ENCODE measurements around the gene HOXB13.

Gene HOXB13

DNA sequence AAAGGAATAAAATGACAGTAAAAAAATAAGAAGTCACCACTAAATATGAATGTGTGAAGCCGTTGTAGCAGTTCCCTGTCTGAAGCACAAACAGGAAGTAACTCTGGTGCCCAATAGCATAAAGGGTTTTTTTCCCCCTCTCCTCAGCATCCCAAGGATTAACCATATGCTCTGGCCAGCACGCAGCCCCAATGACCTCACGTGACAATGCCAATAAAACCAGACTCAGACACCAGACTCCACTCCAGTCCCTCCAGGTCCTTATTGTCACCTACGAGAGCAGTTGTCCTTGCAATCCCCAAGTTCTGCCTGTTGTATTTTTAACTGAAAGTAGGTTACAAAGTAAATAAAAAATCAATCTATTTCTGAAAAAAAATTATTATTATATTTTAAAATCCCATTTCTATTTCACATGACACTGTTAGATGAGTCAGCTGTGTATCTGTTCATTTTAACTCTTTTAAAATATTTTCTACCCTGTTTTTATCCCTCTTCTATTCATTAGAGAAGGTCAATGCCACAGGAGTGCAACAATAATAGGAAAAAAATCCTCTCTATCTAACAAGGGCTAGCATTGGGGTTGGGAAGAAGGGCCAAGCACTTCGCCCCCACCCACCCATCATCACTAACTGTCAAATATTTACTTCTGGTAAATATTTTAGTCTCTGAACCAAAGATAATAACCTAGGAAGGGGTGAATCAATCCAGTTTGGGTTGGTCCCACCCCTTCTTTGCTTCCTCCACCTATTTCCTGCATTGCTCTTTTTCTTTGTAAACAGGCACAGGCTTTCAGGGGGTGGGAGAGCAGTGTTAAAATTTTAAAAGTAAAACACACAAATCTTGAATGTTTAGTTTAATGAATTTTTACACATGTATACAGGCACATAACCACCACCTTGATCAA is 12.8 kb downstream of the HOXB13 start:
- H3K36me3 ChIP-seq (ENCODE audit: control insufficient read depth in 2 of 2, insufficient read depth in 2 of 2, low read length in 2 of 2) = no peaks in the 10 kb centered on the region
- peak overlapping the region; percentile 32 to 44 for H3K27ac ChIP-seq (ENCODE audit: low read depth in 2 of 2, low read length in 2 of 2)
- H3K27me3 ChIP-seq (ENCODE audit: control insufficient read depth in 2 of 2, insufficient read depth in 2 of 2, low read length in 2 of 2) = peaks cover 16 to 21% of the 10 kb centered on the region in 2 donors

DNA sequence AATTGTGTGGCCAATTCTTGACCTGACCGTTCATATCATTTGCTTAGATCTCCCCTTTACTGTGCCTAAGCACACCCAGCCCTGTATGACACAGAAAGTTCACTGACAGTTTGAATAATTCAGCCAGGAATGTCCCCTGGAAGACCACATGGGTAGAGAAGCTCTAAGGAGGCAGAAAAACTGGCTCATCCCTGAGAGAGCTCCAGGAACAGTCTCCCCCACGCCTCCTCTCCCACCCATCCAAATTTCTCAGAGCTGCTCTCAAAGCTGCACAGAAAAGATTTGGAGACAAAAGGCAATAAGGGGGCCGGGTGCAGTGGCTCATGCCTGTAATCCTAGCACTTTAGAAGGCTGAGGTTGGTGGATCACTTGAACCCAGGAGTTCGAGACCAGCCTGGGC is 17.4 kb downstream of the HOXB13 start:
- Histone ChIP-seq H3K4me3 (ENCODE audit: low read length in 2 of 2) (no peak overlapping the region), H3K27me3 (ENCODE audit: control insufficient read depth in 2 of 2, insufficient read depth in 2 of 2, low read length in 2 of 2) (peaks cover 2% of the 10 kb centered on the region in 2 donors), H3K36me3 (ENCODE audit: control insufficient read depth in 2 of 2, insufficient read depth in 2 of 2, low read length in 2 of 2) (peaks cover 0 to 2% of the 10 kb centered on the region in 2 donors), H3K9ac (ENCODE audit: low read depth in 1 of 2, low read length in 2 of 2) (no peak overlapping the region), H3K9me3 (ENCODE audit: control insufficient read depth in 2 of 2, low read length in 2 of 2) (no peaks in the 10 kb centered on the region), H3K4me1 (ENCODE audit: control insufficient read depth in 2 of 2, insufficient read depth in 2 of 2, low read length in 2 of 2) (no peaks in the 10 kb centered on the region), H3K27ac (ENCODE audit: low read depth in 2 of 2, low read length in 2 of 2) (no peak overlapping the region)

More for the DNA sequence above, 12.8 kb downstream of the HOXB13 start:
- Histone ChIP-seq H3K9me3 (ENCODE audit: control insufficient read depth in 2 of 2, low read length in 2 of 2) (no peaks in the 10 kb centered on the region), H3K4me1 (ENCODE audit: control insufficient read depth in 2 of 2, insufficient read depth in 2 of 2, low read length in 2 of 2) (peaks cover 2 to 6% of the 10 kb centered on the region in 2 donors), H3K4me3 (ENCODE audit: low read length in 2 of 2) (no peak overlapping the region), H3K9ac (ENCODE audit: low read depth in 1 of 2, low read length in 2 of 2) (no peak overlapping the region)

DNA sequence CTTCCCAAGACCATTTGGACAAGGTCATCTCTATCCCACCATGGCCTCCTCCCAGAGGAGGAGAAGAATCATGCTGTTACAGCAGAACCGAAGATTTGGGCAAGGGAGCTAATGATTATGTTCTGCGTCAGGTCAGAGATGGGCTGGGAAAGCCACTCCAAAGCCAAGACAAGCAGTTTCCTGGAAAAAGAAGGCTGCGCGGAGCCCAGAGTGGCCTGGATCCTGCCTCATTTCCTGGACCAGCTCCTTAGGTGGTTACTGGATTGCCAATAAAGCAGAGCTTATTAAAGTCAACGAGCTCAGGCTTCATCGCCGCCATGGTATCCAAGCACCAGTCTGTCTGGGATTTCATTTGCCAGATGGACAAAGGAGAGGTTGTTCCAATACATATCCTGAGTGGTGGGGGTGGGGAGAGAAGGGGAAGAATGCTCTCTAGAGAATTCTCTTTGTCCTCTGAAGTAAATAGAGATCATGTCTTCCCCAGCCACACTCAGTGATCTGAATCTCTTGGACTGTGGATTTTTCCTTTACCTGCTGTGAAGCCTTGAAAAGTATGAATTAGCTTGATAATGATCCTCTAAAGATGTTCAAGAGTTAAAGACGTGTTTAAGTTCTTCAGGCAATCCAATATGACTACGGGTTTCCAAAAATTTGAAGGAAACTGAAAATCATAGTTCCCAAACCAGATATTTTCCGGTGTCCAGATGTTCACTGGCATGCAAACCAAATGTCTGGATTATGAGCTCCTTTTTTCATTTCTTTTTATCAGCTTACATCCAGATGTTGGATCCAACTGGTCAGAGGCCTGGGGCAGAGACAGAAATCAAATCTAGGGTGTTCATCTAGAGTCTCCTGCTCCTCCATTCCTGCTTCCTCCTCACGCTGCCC is 23.9 kb downstream of the HOXB13 start:
- Histone ChIP-seq H3K27ac (ENCODE audit: low read depth in 2 of 2, low read length in 2 of 2) (no peak overlapping the region), H3K9me3 (ENCODE audit: control insufficient read depth in 2 of 2, low read length in 2 of 2) (no peaks in the 10 kb centered on the region), H3K9ac (ENCODE audit: low read depth in 1 of 2, low read length in 2 of 2) (no peak overlapping the region), H3K27me3 (ENCODE audit: control insufficient read depth in 2 of 2, insufficient read depth in 2 of 2, low read length in 2 of 2) (no peaks in the 10 kb centered on the region), H3K4me3 (ENCODE audit: low read length in 2 of 2) (no peak overlapping the region), H3K36me3 (ENCODE audit: control insufficient read depth in 2 of 2, insufficient read depth in 2 of 2, low read length in 2 of 2) (peaks cover 0 to 2% of the 10 kb centered on the region in 2 donors), H3K4me1 (ENCODE audit: control insufficient read depth in 2 of 2, insufficient read depth in 2 of 2, low read length in 2 of 2) (no peaks in the 10 kb centered on the region)

DNA sequence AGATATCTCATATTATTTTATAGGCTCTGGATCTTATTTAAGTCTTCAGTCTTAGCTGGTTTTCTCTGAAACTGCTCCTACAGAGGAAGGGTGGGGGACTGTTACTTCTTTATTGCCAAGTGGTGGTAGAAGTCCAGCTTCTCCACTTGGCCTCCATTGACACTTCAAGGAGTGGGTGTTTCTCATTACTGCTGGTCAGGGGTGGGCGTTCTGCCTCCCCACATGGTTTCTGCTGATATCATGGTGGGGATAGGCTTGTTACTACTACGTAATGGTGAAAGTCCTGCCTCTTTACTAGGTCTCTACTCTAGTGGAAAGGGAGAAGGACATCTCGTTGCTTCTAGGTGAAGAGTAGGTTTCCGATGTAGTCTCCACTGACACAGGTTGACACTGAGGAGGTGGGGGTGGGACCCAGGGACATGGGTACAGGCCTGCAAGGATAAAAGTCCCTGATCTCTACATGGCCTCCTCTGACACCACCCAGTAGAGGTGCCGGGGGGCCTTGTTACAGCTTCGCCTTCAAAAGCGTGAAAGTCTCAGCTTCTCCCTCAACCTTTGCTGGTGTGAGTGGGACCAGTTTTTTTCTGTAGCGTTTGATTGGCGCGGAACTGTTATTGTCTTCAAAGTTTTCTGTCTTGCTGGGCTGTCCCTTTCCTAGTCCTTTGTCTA is 26.6 kb downstream of the HOXB13 start:
- Histone ChIP-seq H3K27ac (ENCODE audit: low read depth in 2 of 2, low read length in 2 of 2) (no peak overlapping the region), H3K27me3 (ENCODE audit: control insufficient read depth in 2 of 2, insufficient read depth in 2 of 2, low read length in 2 of 2) (no peaks in the 10 kb centered on the region), H3K36me3 (ENCODE audit: control insufficient read depth in 2 of 2, insufficient read depth in 2 of 2, low read length in 2 of 2) (no peaks in the 10 kb centered on the region), H3K4me3 (ENCODE audit: low read length in 2 of 2) (no peak overlapping the region), H3K4me1 (ENCODE audit: control insufficient read depth in 2 of 2, insufficient read depth in 2 of 2, low read length in 2 of 2) (no peaks in the 10 kb centered on the region), H3K9me3 (ENCODE audit: control insufficient read depth in 2 of 2, low read length in 2 of 2) (no peaks in the 10 kb centered on the region), H3K9ac (ENCODE audit: low read depth in 1 of 2, low read length in 2 of 2) (no peak overlapping the region)

DNA sequence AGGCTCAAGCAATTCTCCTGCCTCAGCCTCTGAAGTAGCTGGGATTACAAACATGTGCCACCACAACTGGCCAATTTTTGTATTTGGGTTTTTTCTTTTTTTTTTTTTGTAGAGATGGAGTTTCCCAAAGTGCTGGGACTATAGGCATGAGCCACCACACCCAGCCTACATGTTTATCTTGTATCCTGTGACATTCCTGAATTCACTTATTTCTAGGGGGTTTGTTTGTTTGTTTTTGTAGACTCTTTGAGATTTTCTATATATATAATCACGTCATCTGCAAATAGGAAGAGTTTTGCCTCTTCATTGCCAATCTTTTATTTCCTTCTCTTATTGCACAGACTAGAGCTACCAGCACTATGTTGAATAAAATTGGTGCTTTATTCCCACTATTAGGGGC is 35.4 kb downstream of the HOXB13 start:
- Histone ChIP-seq H3K4me1 (ENCODE audit: control insufficient read depth in 2 of 2, insufficient read depth in 2 of 2, low read length in 2 of 2) (no peaks in the 10 kb centered on the region), H3K27ac (ENCODE audit: low read depth in 2 of 2, low read length in 2 of 2) (no peak overlapping the region), H3K9ac (ENCODE audit: low read depth in 1 of 2, low read length in 2 of 2) (no peak overlapping the region), H3K36me3 (ENCODE audit: control insufficient read depth in 2 of 2, insufficient read depth in 2 of 2, low read length in 2 of 2) (peaks cover 0 to 2% of the 10 kb centered on the region in 2 donors), H3K4me3 (ENCODE audit: low read length in 2 of 2) (no peak overlapping the region), H3K9me3 (ENCODE audit: control insufficient read depth in 2 of 2, low read length in 2 of 2) (no peaks in the 10 kb centered on the region), H3K27me3 (ENCODE audit: control insufficient read depth in 2 of 2, insufficient read depth in 2 of 2, low read length in 2 of 2) (no peaks in the 10 kb centered on the region)

DNA sequence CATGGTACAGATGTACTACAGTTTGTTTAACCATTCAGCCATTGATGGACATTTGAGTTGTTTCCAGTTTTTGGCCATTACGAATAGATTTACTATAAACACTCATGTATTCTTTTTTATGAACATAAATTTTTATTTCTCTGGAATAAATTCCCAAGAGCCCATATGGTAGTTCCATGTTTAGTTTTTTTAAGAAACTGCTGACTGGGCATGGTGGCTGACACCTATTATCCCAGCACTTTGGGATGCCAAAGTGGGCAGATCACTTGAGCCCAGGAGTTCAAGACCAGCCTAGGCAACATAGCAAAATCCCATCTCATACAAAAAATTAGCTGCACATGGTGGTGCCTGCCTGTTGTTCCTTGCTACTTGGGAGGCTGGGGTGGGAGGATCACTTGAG is 36.5 kb downstream of the HOXB13 start:
- H3K9ac ChIP-seq (ENCODE audit: low read depth in 1 of 2, low read length in 2 of 2) = no peak overlapping the region
- H3K4me3 ChIP-seq (ENCODE audit: low read length in 2 of 2) = no peak overlapping the region
- no peaks in the 10 kb centered on the region for H3K27me3 ChIP-seq (ENCODE audit: control insufficient read depth in 2 of 2, insufficient read depth in 2 of 2, low read length in 2 of 2)
- no peaks in the 10 kb centered on the region for H3K9me3 ChIP-seq (ENCODE audit: control insufficient read depth in 2 of 2, low read length in 2 of 2)
- H3K27ac ChIP-seq (ENCODE audit: low read depth in 2 of 2, low read length in 2 of 2) = no peak overlapping the region
- H3K4me1 ChIP-seq (ENCODE audit: control insufficient read depth in 2 of 2, insufficient read depth in 2 of 2, low read length in 2 of 2) = no peaks in the 10 kb centered on the region
- peaks cover 6 to 7% of the 10 kb centered on the region in 2 donors for H3K36me3 ChIP-seq (ENCODE audit: control insufficient read depth in 2 of 2, insufficient read depth in 2 of 2, low read length in 2 of 2)

DNA sequence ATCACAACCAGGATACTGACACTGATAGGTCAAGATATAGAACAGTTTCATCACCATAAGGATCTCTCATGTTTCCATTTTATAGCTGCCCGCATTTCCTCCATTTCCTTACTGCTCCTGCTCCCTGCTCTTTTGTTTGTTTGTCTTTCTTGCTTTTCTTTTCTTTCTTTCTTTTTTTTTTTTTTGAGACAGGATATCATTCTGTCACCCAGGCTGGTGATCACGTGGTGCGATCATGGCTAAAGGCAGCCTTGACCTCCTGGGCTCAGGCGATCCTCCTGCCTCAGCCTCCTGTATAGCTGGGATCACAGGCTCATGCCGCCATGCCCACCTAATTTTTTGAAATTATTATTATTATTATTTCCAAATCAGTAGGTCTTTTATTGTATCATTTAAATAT is 37.9 kb downstream of the HOXB13 start:
- H3K36me3 ChIP-seq (ENCODE audit: control insufficient read depth in 2 of 2, insufficient read depth in 2 of 2, low read length in 2 of 2) = peaks cover 6 to 7% of the 10 kb centered on the region in 2 donors
- no peak overlapping the region for H3K9ac ChIP-seq (ENCODE audit: low read depth in 1 of 2, low read length in 2 of 2)
- H3K4me1 ChIP-seq (ENCODE audit: control insufficient read depth in 2 of 2, insufficient read depth in 2 of 2, low read length in 2 of 2) = no peaks in the 10 kb centered on the region
- H3K27me3 ChIP-seq (ENCODE audit: control insufficient read depth in 2 of 2, insufficient read depth in 2 of 2, low read length in 2 of 2) = no peaks in the 10 kb centered on the region
- no peaks in the 10 kb centered on the region for H3K9me3 ChIP-seq (ENCODE audit: control insufficient read depth in 2 of 2, low read length in 2 of 2)
- H3K4me3 ChIP-seq (ENCODE audit: low read length in 2 of 2) = no peak overlapping the region
- H3K27ac ChIP-seq (ENCODE audit: low read depth in 2 of 2, low read length in 2 of 2) = no peak overlapping the region

DNA sequence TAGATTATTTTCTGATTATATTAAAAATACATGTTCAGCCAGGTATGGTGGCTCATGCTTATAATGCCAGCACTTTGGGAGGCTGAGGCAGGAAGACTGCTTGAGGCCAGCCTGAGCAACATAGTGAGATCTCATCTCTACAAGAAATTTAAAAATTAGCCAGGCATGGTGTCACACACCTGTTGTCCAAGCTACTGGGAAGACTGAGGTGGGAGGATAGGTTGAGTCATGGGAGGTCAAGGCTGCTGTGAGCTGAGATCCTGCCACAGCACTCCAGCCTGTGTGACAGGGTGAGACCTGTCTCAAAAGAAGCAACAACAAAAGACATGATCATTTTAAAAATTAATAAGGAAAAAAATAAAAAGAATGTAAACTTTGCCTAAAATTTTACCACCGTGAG is 46.9 kb downstream of the HOXB13 start:
- peaks cover 0 to 4% of the 10 kb centered on the region in 2 donors for H3K27me3 ChIP-seq (ENCODE audit: control insufficient read depth in 2 of 2, insufficient read depth in 2 of 2, low read length in 2 of 2)
- H3K27ac ChIP-seq (ENCODE audit: low read depth in 2 of 2, low read length in 2 of 2) = no peak overlapping the region
- no peaks in the 10 kb centered on the region for H3K9me3 ChIP-seq (ENCODE audit: control insufficient read depth in 2 of 2, low read length in 2 of 2)
- peaks cover 0 to 3% of the 10 kb centered on the region in 2 donors for H3K36me3 ChIP-seq (ENCODE audit: control insufficient read depth in 2 of 2, insufficient read depth in 2 of 2, low read length in 2 of 2)
- no peak overlapping the region for H3K9ac ChIP-seq (ENCODE audit: low read depth in 1 of 2, low read length in 2 of 2)
- H3K4me3 ChIP-seq (ENCODE audit: low read length in 2 of 2) = no peak overlapping the region
- H3K4me1 ChIP-seq (ENCODE audit: control insufficient read depth in 2 of 2, insufficient read depth in 2 of 2, low read length in 2 of 2) = peaks cover 0 to 7% of the 10 kb centered on the region in 2 donors

DNA sequence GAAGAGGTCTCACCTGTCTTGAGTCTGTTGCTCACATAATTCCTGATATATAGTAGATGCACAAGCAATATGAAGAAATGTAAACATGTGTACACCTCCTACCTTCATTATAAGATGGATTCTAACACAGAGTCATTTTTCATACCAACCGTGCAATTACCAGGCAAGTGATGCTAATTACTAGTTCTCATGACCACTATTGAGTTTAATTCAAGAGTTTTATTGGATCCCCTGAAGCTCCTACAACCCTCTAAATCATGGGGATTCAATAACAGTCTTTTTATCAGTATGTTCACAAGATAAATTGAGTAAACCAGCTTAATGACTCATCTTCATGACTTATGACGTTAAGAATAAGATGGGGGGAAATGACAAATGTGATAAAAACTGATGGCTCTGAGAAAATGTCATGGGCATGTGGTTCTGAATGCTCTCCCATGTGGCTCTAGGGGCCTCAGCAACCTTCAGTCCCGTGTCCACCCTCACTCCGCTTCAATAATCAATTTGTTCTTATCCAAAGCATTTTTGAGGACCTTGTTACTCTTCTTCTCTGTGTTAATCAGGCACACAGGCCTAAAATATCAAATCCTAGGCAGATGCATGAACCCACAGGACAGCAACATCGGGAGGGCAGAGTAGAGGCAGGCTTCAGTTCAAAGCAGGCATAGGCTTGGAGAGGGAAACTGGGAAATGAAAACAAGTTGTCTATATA is 49.0 kb downstream of the HOXB13 start:
- Histone ChIP-seq H3K36me3 (ENCODE audit: control insufficient read depth in 2 of 2, insufficient read depth in 2 of 2, low read length in 2 of 2) (peaks cover 0 to 3% of the 10 kb centered on the region in 2 donors), H3K4me3 (ENCODE audit: low read length in 2 of 2) (no peak overlapping the region), H3K9ac (ENCODE audit: low read depth in 1 of 2, low read length in 2 of 2) (no peak overlapping the region), H3K27ac (ENCODE audit: low read depth in 2 of 2, low read length in 2 of 2) (no peak overlapping the region), H3K27me3 (ENCODE audit: control insufficient read depth in 2 of 2, insufficient read depth in 2 of 2, low read length in 2 of 2) (peaks cover 0 to 4% of the 10 kb centered on the region in 2 donors), H3K4me1 (ENCODE audit: control insufficient read depth in 2 of 2, insufficient read depth in 2 of 2, low read length in 2 of 2) (peaks cover 0 to 7% of the 10 kb centered on the region in 2 donors), H3K9me3 (ENCODE audit: control insufficient read depth in 2 of 2, low read length in 2 of 2) (no peaks in the 10 kb centered on the region)
